ENCODE measurements around the gene PRKCA.

DNA sequence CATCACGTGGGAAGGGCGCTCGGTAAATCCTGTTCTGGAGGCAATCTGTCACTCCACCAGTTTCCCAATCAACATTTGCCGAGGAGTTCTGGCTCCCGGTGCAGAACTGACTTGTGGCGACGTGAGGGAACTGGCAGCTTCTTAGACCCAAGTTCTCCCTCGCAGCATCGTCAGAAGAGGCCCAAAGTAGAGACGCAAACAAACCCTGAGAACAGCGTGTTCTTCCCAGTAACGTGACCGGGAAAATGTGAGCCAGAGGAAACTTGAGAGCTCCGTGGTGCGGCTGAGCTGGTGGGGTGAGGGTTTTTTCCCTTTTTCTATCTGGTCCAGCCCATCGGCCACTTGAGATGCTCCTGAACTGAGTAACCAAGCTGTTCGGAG, 373.6 kb downstream of the PRKCA start:
- TF ChIP-seq POLR2A (IDR thresholded peaks at IDR 0.05) = no peak
- TF ChIP-seq, protein P1, sequence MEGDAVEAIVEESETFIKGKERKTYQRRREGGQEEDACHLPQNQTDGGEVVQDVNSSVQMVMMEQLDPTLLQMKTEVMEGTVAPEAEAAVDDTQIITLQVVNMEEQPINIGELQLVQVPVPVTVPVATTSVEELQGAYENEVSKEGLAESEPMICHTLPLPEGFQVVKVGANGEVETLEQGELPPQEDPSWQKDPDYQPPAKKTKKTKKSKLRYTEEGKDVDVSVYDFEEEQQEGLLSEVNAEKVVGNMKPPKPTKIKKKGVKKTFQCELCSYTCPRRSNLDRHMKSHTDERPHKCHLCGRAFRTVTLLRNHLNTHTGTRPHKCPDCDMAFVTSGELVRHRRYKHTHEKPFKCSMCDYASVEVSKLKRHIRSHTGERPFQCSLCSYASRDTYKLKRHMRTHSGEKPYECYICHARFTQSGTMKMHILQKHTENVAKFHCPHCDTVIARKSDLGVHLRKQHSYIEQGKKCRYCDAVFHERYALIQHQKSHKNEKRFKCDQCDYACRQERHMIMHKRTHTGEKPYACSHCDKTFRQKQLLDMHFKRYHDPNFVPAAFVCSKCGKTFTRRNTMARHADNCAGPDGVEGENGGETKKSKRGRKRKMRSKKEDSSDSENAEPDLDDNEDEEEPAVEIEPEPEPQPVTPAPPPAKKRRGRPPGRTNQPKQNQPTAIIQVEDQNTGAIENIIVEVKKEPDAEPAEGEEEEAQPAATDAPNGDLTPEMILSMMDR (IDR thresholded peaks at IDR 0.05) = no peak
